Neural crest cell (in vitro differentiated cells): Measurements from ENCODE around the gene PISD. TPM values are rescaled to one million over a fixed set of nuclear protein-coding genes. Genes with fewer than 3 reads are reported as not detected.

Experiments
- DNase-seq: peaks from one replicate; pipeline ENCODE4 v3.0.0; 2021; ENCODE audit warnings: low read depth, mixed read lengths, low spot score
- H3K27ac Mint-ChIP-seq: one replicate; pipeline ENCODE4 v1.8.0; 2021; ENCODE audit warnings: mild to moderate bottlenecking, mixed read lengths; ENCODE audit not compliant: unreplicated experiment
- H3K27me3 Mint-ChIP-seq: 2 replicates; pipeline ENCODE4 v1.8.0; 2021; ENCODE audit warnings: low read depth, mild to moderate bottlenecking, mixed read lengths
- H3K36me3 Mint-ChIP-seq: 2 replicates; pipeline ENCODE4 v1.8.0; 2021; ENCODE audit warnings: low read depth, mild to moderate bottlenecking, mixed read lengths
- H3K4me1 Mint-ChIP-seq: 2 replicates; pipeline ENCODE4 v1.8.0; 2021; ENCODE audit warnings: mixed read lengths
- H3K4me3 Mint-ChIP-seq: one replicate; pipeline ENCODE4 v1.8.0; 2021; ENCODE audit warnings: mild to moderate bottlenecking, mixed read lengths
- H3K9me3 Mint-ChIP-seq: 2 replicates; pipeline ENCODE4 v1.8.0; 2021; ENCODE audit warnings: mixed read lengths
- CTCF ChIP-seq: fragments of 200-600 bp; sonication (generic); conservative IDR thresholded peaks from 2 replicates; pipeline ENCODE4 v1.5.0; 2021; ENCODE audit warnings: antibody characterized with exemption, mild to moderate bottlenecking
- total RNA-seq: library from RNA; stranded (reverse); gene quantifications from 2 replicates; pipeline ENCODE4 v1.2.1, GENCODE V29; 2021

The PISD gene
- total RNA-seq, 1 donor from 2014 or later = 29.0 TPM

GRCh38 chr22:31629741-31630184 is 32.3 kb downstream of the PISD start:
- no peak overlapping the region for H3K27ac Mint-ChIP-seq
- DNase-seq = no peak
- no peaks in the 10 kb centered on the region for H3K27me3 Mint-ChIP-seq
- H3K36me3 Mint-ChIP-seq = no peaks in the 10 kb centered on the region
- peak overlapping the region; percentile 74 for H3K4me3 Mint-ChIP-seq
- no peak for TF ChIP-seq CTCF
- H3K4me1 Mint-ChIP-seq = peaks cover 23% of the 10 kb centered on the region
- H3K9me3 Mint-ChIP-seq = no peaks in the 10 kb centered on the region

- no peak for TF ChIP-seq CTCF
- H3K36me3 Mint-ChIP-seq = no peaks in the 10 kb centered on the region
- peaks cover 29% of the 10 kb centered on the region for H3K4me1 Mint-ChIP-seq
- peak overlapping the region; percentile 74 for H3K4me3 Mint-ChIP-seq
- DNase-seq = no peak
- H3K9me3 Mint-ChIP-seq = no peaks in the 10 kb centered on the region
- no peaks in the 10 kb centered on the region for H3K27me3 Mint-ChIP-seq
- H3K27ac Mint-ChIP-seq = no peak overlapping the region
These were observed 32.9 kb downstream of the PISD start for GRCh38 chr22:31628969-31629708.

- TF ChIP-seq CTCF = no peak
- H3K9me3 Mint-ChIP-seq = no peaks in the 10 kb centered on the region
- H3K27me3 Mint-ChIP-seq = no peaks in the 10 kb centered on the region
- DNase-seq = no peak
- H3K4me3 Mint-ChIP-seq = peak overlapping the region; percentile 74
- peaks cover 25% of the 10 kb centered on the region for H3K4me1 Mint-ChIP-seq
- no peaks in the 10 kb centered on the region for H3K36me3 Mint-ChIP-seq
- no peak overlapping the region for H3K27ac Mint-ChIP-seq
These were observed 33.7 kb downstream of the PISD start for GRCh38 chr22:31628362-31628761.

- H3K4me3 Mint-ChIP-seq = peak overlapping the region; percentile 74
- no peak overlapping the region for H3K27ac Mint-ChIP-seq
- no peaks in the 10 kb centered on the region for H3K27me3 Mint-ChIP-seq
- H3K36me3 Mint-ChIP-seq = no peaks in the 10 kb centered on the region
- peaks cover 25% of the 10 kb centered on the region for H3K4me1 Mint-ChIP-seq
- no peaks in the 10 kb centered on the region for H3K9me3 Mint-ChIP-seq
- DNase-seq = no peak
- TF ChIP-seq CTCF = no peak
These were observed 34.7 kb downstream of the PISD start for GRCh38 chr22:31627223-31627731.

- Mint-ChIP-seq H3K4me3 (peak overlapping the region; percentile 38), H3K9me3 (no peaks in the 10 kb centered on the region), H3K27ac (peak overlapping the region; percentile 62), H3K36me3 (no peaks in the 10 kb centered on the region), H3K27me3 (no peaks in the 10 kb centered on the region), H3K4me1 (peaks cover 24% of the 10 kb centered on the region)
- no peak for TF ChIP-seq CTCF
- DNase-seq = no peak
These were observed 35.4 kb downstream of the PISD start for GRCh38 chr22:31626427-31627150.
